ENCODE measurements around the gene RHBDD3. TPM values are rescaled to one million over a fixed set of nuclear protein-coding genes. Genes with fewer than 3 reads are reported as not detected.
"Not testable (repeated sequence)": the region's sequence is repeated elsewhere in the genome, so short reads cannot be mapped to it uniquely, and the experiment has no call there.

The RHBDD3 gene
- total and polyA plus RNA-seq, 8 donors = 24.1 to 41.8 (median 31.8) TPM

- H3K4me1 ChIP-seq = peaks cover 8 to 22% of the 10 kb centered on the region in 2 donors
- intact Hi-C loops (cut with DNase I) = no loop called here
- no peak overlapping the region for H3K4me3 ChIP-seq
- no peak for TF ChIP-seq CTCF (IDR thresholded peaks at IDR 0.05)
- no peaks in the 10 kb centered on the region for H3K27me3 ChIP-seq
- no peaks in the 10 kb centered on the region for H3K9me3 ChIP-seq
- no peak for ATAC-seq
- no peak for DNase-seq
- H3K27ac ChIP-seq = no peak overlapping the region
- H3K36me3 ChIP-seq = no peaks in the 10 kb centered on the region
Observed at GRCh38 chr22:29219881-29220670, 47.7 kb downstream of the RHBDD3 start.

GRCh38 chr22:29219409-29219782 lies 48.4 kb downstream of the RHBDD3 start:
- H3K4me1 ChIP-seq = peaks cover under 1 to 15% of the 10 kb centered on the region in 2 donors
- H3K36me3 ChIP-seq; H3K27ac ChIP-seq; DNase-seq; H3K4me3 ChIP-seq; intact Hi-C loops (cut with DNase I); ATAC-seq; H3K9me3 ChIP-seq; H3K27me3 ChIP-seq: not testable (repeated sequence)

- no peaks in the 10 kb centered on the region for H3K27me3 ChIP-seq
- no peak overlapping the region for H3K4me3 ChIP-seq
- peaks cover 0 to 13% of the 10 kb centered on the region in 2 donors for H3K4me1 ChIP-seq
- no peak overlapping the region for H3K27ac ChIP-seq
- H3K9me3 ChIP-seq = no peaks in the 10 kb centered on the region
- intact Hi-C loops (cut with DNase I) = no loop called here
- ATAC-seq = no peak
- peak in 1 of 4 donors; percentile 22 for DNase-seq
- H3K36me3 ChIP-seq = no peaks in the 10 kb centered on the region
- no peak for TF ChIP-seq CTCF (IDR thresholded peaks at IDR 0.05)
Observed at GRCh38 chr22:29218758-29219408, 48.9 kb downstream of the RHBDD3 start.

DNA sequence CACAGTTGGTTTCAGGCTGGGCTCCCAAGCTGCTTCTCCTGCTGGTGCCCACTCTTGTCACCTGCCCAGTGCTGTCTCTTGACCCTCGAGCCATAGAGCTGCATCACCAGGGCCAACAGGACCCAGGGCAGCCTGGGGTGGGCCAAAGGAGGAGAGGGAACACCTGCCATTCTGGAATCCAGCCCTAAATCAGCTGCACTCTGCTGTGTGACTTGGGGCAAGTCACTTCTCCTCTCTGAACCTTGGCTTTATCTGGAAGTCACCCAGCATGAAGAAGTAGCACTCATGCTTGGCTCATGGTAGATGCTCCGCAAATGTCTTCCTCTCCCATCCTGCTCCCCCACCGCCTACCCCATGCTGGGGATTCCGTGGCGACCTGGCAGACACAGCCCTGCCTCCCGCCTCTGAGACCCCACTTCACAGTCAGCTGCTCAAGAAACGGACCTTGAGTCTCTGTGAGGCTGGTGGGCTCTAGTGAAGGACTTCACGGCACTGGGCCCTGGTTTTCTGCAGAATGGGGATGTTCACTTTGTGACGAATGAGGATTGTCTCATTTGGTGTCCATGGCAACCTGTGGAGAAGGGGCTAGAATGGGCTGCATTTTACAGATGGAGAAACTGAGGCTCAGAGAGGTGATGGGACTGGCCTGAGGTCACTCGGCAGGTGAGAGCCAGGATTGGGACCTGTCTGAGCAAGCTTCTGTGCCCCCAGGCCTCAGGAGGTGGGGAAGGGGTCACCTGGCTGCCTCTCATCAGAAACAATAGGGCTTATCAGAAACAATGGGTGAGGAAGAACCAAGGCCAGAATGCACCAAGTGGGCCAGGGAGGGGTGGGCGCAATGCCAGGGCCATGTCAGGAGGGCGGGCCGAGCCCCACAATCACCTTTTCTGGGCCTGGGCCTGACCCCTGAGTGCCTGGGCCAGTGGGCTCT lies 49.7 kb downstream of the RHBDD3 start:
- no peak overlapping the region for H3K27ac ChIP-seq
- H3K9me3 ChIP-seq = no peaks in the 10 kb centered on the region
- H3K4me3 ChIP-seq = no peak overlapping the region
- TF ChIP-seq CTCF (IDR thresholded peaks at IDR 0.05) = no peak
- ATAC-seq = no peak
- intact Hi-C loops (cut with DNase I) = no loop called here
- no peaks in the 10 kb centered on the region for H3K27me3 ChIP-seq
- H3K4me1 ChIP-seq = peaks cover 0 to 13% of the 10 kb centered on the region in 2 donors
- peak in 1 of 4 donors; percentile 15 for DNase-seq
- no peaks in the 10 kb centered on the region for H3K36me3 ChIP-seq

DNA sequence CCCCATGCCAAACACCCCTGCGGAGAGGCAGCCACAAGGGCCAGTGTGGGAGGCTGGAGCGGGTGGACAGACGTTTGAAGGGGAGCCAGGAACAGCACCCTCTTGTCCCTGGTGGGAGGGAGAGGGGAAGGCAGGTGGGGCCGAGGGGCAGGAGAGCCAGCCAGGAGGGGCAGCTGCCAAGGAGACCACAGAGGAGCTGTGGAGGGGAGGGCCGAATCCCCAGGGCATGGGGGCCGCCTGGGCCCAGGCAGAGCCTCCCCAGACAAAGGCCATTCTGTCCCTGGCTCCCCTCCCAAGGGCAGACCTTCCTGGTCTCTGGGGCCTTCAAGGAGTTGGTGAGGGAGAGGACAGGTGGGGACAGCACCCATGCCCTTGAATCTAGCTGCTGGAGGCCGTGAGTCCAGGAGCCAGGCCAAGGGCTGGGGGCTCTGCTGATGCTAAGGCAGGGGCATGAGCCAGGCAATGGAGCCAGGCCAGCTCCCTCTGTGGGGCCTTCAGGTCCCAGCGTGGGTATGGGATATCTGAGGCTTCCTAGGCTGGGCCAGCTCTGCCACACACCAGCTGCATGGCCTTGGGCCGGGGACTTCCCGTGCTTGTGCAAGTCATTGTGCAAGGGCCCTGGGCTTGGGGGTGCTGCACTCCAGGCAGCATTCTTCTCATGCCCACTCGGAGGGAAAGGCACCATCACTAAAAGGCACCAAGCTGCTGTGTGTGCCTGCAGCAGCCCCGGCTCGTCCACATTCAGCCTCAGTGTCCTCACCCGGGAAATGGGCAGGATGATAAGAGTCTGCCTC lies 50.7 kb downstream of the RHBDD3 start:
- DNase-seq (peak in 1 of 4 donors; percentile 81), ATAC-seq (peak; percentile 59)
- H3K4me3 ChIP-seq = no peak overlapping the region
- H3K9me3 ChIP-seq = no peaks in the 10 kb centered on the region
- H3K4me1 ChIP-seq = peaks cover 0 to 13% of the 10 kb centered on the region in 2 donors
- no peak overlapping the region for H3K27ac ChIP-seq
- no peaks in the 10 kb centered on the region for H3K36me3 ChIP-seq
- no peak for TF ChIP-seq CTCF (IDR thresholded peaks at IDR 0.05)
- H3K27me3 ChIP-seq = no peaks in the 10 kb centered on the region
- intact Hi-C loops (cut with DNase I) = no loop called here
